ENCODE measurements around the gene CALML5.

DNA sequence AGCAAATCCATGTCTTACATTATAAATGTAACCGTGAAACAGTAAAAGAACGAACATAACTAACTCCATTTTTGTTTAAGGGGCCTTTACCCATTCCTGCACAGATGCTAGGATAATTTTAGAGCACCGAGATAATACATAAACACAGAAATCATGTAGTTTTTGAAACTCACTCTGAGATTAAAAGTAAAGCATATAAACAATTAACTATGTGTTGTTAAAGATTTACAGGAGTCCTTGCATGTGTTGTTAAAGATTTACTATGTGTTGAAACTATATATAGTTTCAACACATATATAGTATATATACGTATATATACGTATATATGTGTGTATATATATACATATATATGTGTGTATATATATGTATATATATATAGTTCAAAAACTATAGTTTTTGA, 18.2 kb upstream of the CALML5 start:
- no peak for TF ChIP-seq POLR2AphosphoS5 (IDR thresholded peaks at IDR 0.05; ENCODE audit: low read depth)
- TF ChIP-seq, protein P1, sequence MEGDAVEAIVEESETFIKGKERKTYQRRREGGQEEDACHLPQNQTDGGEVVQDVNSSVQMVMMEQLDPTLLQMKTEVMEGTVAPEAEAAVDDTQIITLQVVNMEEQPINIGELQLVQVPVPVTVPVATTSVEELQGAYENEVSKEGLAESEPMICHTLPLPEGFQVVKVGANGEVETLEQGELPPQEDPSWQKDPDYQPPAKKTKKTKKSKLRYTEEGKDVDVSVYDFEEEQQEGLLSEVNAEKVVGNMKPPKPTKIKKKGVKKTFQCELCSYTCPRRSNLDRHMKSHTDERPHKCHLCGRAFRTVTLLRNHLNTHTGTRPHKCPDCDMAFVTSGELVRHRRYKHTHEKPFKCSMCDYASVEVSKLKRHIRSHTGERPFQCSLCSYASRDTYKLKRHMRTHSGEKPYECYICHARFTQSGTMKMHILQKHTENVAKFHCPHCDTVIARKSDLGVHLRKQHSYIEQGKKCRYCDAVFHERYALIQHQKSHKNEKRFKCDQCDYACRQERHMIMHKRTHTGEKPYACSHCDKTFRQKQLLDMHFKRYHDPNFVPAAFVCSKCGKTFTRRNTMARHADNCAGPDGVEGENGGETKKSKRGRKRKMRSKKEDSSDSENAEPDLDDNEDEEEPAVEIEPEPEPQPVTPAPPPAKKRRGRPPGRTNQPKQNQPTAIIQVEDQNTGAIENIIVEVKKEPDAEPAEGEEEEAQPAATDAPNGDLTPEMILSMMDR (IDR thresholded peaks at IDR 0.05; ENCODE audit: insufficient read depth, low read length), result no peak
